K562 (cell line): Measurements from ENCODE around the gene HCRTR1. TPM values are rescaled to one million over a fixed set of nuclear protein-coding genes. Genes with fewer than 3 reads are reported as not detected.
A peak's percentile ranks its signal among the peaks of the same experiment; 100 is the strongest.

ENCODE experiments used
- ATAC-seq: fragments of 200-7000 bp; cut with Tn5 transposase; 3 replicates; pipeline ENCODE4 v1.9.1; 2020; ENCODE audit warnings: moderate library complexity
- BruUV-seq: library from RNA; stranded (reverse); fragments of 400-500 nt; replicated peaks from 2 replicates; lab custom pipeline; 2021; lab: Mats Ljungman, UMichigan
- CTCF ChIA-PET: fragments of 300-600 bp; formaldehyde crosslinking; extraction: SDS; loops from one replicate; lab custom pipeline; 2021; ENCODE audit warnings: low intra/inter-chr PET ratio; lab: Yijun Ruan, JAX
- POLR2A ChIA-PET: fragments of 300-600, 350-650 bp; sonication (Branson Sonifier 250); formaldehyde crosslinking; extraction: SDS; loops from one replicate; lab custom pipeline; 2021; ENCODE audit warnings: antibody characterized with exemption, inconsistent platforms; lab: Yijun Ruan, JAX
- DNase-seq, 4 experiments: peaks; one replicate each; pipeline versions ENCODE4 v3.0.0 to v3.0.0-alpha.2; 2011 to 2018; ENCODE audit warnings: low spot score in 3 of 4, mixed read lengths in 3 of 4; ENCODE audit errors: extremely low read depth in 1 of 4
- FAIRE-seq: peaks from 2 replicates; lab custom pipeline; 2011; peaks lifted over from hg19 to GRCh38; lab: Jason Lieb, UNC
- H2AFZ ChIP-seq: 2 replicates; pipeline ENCODE4 v1.6.0; 2011; ENCODE audit warnings: low read depth, low read length, control low read depth, inconsistent platforms
- H3K27ac ChIP-seq: fragments of 200-600 bp; 3 replicates; pipeline ENCODE4 v1.8.0; 2011; ENCODE audit warnings: low read depth, mild to moderate bottlenecking, control low read depth, inconsistent platforms, low read length, moderate library complexity, mixed read lengths; ENCODE audit errors: extremely low read depth
- H3K27me3 ChIP-seq, 2 experiments: fragments of 300-600 bp in 1 of 2; 2 replicates in 1 of 2; 3 replicates in 1 of 2; pipeline versions ENCODE4 v1.6.0 to v1.8.0; 2011; ENCODE audit warnings: inconsistent platforms in 2 of 2, low read length in 2 of 2, mild to moderate bottlenecking in 1 of 2, mixed read lengths in 1 of 2, moderate library complexity in 1 of 2; ENCODE audit not compliant: control insufficient read depth in 2 of 2, insufficient read depth in 2 of 2
- H3K36me3 ChIP-seq: fragments of 300-600 bp; 3 replicates; pipeline ENCODE4 v1.8.0; 2011; ENCODE audit warnings: mild to moderate bottlenecking, low read length, inconsistent platforms; ENCODE audit not compliant: control insufficient read depth, insufficient read depth
- H3K4me1 ChIP-seq, 2 experiments: fragments of 200-600 bp in 1 of 2; replicated peaks in 1 of 2; 2 replicates in 1 of 2; 3 replicates in 1 of 2; pipeline versions ENCODE4 v1.5.1 to v1.8.0; 2011; ENCODE audit warnings: inconsistent platforms in 2 of 2, low read length in 2 of 2, mild to moderate bottlenecking in 1 of 2, mixed read lengths in 1 of 2, moderate library complexity in 1 of 2; ENCODE audit not compliant: control insufficient read depth in 2 of 2, insufficient read depth in 2 of 2
- H3K4me2 ChIP-seq: 2 replicates; pipeline ENCODE4 v1.6.1; 2011; ENCODE audit warnings: low read length, control low read depth, inconsistent platforms, mixed read lengths; ENCODE audit not compliant: insufficient read depth
- H3K4me3 ChIP-seq: fragments of 200-600 bp; sonication (generic), shearing (Covaris generic); 2 replicates; pipeline ENCODE4 v1.5.1; 2016; ENCODE audit warnings: control low read depth, inconsistent platforms
- H3K79me2 ChIP-seq: fragments of 200-600 bp; 3 replicates; pipeline ENCODE4 v1.8.0; 2011; ENCODE audit warnings: low read length, inconsistent platforms; ENCODE audit not compliant: control insufficient read depth, insufficient read depth
- H3K9ac ChIP-seq, 2 experiments: 2 replicates each; pipeline versions ENCODE4 v1.6.0 to v1.6.1; 2011; ENCODE audit warnings: low read depth in 2 of 2, low read length in 2 of 2, control low read depth in 1 of 2, inconsistent platforms in 1 of 2, mild to moderate bottlenecking in 1 of 2, mixed read lengths in 1 of 2; ENCODE audit not compliant: insufficient read depth in 1 of 2
- H3K9me1 ChIP-seq: one replicate; pipeline ENCODE4 v1.6.0; 2011; ENCODE audit warnings: inconsistent platforms, mild to moderate bottlenecking, low read length, moderate library complexity; ENCODE audit not compliant: control insufficient read depth, insufficient read depth
- H3K9me3 ChIP-seq: replicated peaks from 2 replicates; pipeline ENCODE4 v1.5.1; 2011; ENCODE audit warnings: low read depth, low read length, inconsistent platforms; ENCODE audit not compliant: control insufficient read depth, insufficient read depth
- H4K20me1 ChIP-seq: replicated peaks from 2 replicates; pipeline ENCODE4 v1.6.1; 2011; ENCODE audit warnings: low read length, inconsistent platforms, mixed read lengths; ENCODE audit not compliant: control insufficient read depth, insufficient read depth
- FOXJ2 ChIP-seq: fragments of 200-800 bp; sonication (Bioruptor generic); IDR thresholded peaks from 2 replicates; pipeline ENCODE4 v1.6.1; 2016; ENCODE audit warnings: missing genetic modification characterization, missing compliant biosample characterization
- SMAD2 ChIP-seq: fragments of 150-350 bp; IDR thresholded peaks from 2 replicates; pipeline ENCODE4 v1.6.1; 2014; ENCODE audit warnings: low read depth, mild to moderate bottlenecking, low read length
- ZNF133 ChIP-seq: fragments of 250-450 bp; sonication (Bioruptor Pico); IDR thresholded peaks from 2 replicates; pipeline ENCODE4 v1.4.0; 2020; ENCODE audit warnings: mild to moderate bottlenecking
- ZNF354B ChIP-seq: fragments of 250-450 bp; sonication (Bioruptor Pico); IDR thresholded peaks from 2 replicates; pipeline ENCODE4 v1.4.0; 2020
- WGBS: fragments of 100-300 bp; shearing (Covaris generic); methylation state at CpG from one replicate; pipeline ENCODE4 v1.1.6; 2016; ENCODE audit warnings: low coverage, mixed read lengths; ENCODE audit not compliant: insufficient coverage; ENCODE audit errors: missing lambda C conversion rate; 5-methylcytosine and 5-hydroxymethylcytosine counted together
- in situ Hi-C: fragments of 300-500 bp; cut with MboI; formaldehyde crosslinking; loops from 4 replicates; pipeline ENCODE4 v1.15.0; 2018; ENCODE audit warnings: inconsistent platforms, mixed read lengths
- intact Hi-C: fragments of 100-400 bp; cut with micrococcal nuclease; formaldehyde crosslinking; loops from 2 replicates; pipeline ENCODE4 v1.14.2; 2022
- polyA plus RNA-seq, 8 experiments: library from polyadenylated mRNA; depleted of rRNA in 4 of 8; stranded (reverse) in 5 of 8; unstranded in 3 of 8; fragments of >200 nt; fragmentation: Nextera tagmentation in 2 of 8; fragmentation: Illumina TruSeq in 1 of 8; extraction: Ambion mirVana in 2 of 8; extraction: Trizol in 1 of 8; gene quantifications; 2 replicates each; pipeline versions ENCODE4 v1.2.1 to v1.2.3, GENCODE V29; 2011 to 2014; ENCODE audit warnings: inconsistent platforms in 1 of 8, missing spikeins in 1 of 8
- total RNA-seq, 7 experiments: library from RNA; depleted of rRNA in 6 of 7; stranded (reverse); fragments of >200 nt in 6 of 7; fragmentation: Illumina TruSeq in 2 of 7; extraction: Trizol in 2 of 7; gene quantifications; 2 replicates each; pipeline versions ENCODE4 v1.2.1 to v1.2.3, GENCODE V29; 2011 to 2021; ENCODE audit warnings: low replicate concordance in 1 of 7

The HCRTR1 gene
- total and polyA plus RNA-seq, 9 of the 15 experiments (the other 6 are each of a cell fraction or from before 2014, with no cell fraction given), result not detected

- H4K20me1 ChIP-seq, result peaks cover 6% of the 10 kb centered on the region; the same call in 1 of the 2 replicates
- H3K27me3 ChIP-seq, result no peaks in the 10 kb centered on the region
- DNase-seq, result no peak
- BruUV-seq, result no TSS peak
- peaks cover 5% of the 10 kb centered on the region for H3K9me1 ChIP-seq
- no peaks in the 10 kb centered on the region for H3K79me2 ChIP-seq
- H3K9me3 ChIP-seq, result no peaks in the 10 kb centered on the region
- ChIA-PET CTCF (no interaction called here), POLR2A (interaction anchor here (0.6 to 6.4 kb wide), 3 partner anchors 11 to 968 kb away, joined by 3 to 47 read pairs (median 10); partner anchors contain the start of gene PEF1)
- ATAC-seq, result no peak
- TF ChIP-seq SMAD2, result no peak
- H3K4me2 ChIP-seq, result no peak overlapping the region
- in situ Hi-C loops (no loop called here), intact Hi-C loops (no loop called here)
- no peak overlapping the region for H3K27ac ChIP-seq
- H2AFZ ChIP-seq, result no peak overlapping the region
- H3K9ac ChIP-seq, result peak overlapping the region in 1 of 2 experiments; percentile 41; a peak in 1 of 4 replicates
- no peak for FAIRE-seq
- H3K4me3 ChIP-seq, result no peak overlapping the region
- peaks cover 50% of the 10 kb centered on the region; the same call in 2 of the 3 replicates for H3K36me3 ChIP-seq
- WGBS, result 71% methylated on average over 11 of the region's 11 CpGs
- peaks cover 0 to 15% of the 10 kb centered on the region in 2 experiments; a peak in 3 of 5 replicates for H3K4me1 ChIP-seq
Measured at GRCh38 chr1:31627930-31628559, 10.6 kb downstream of the HCRTR1 start.

GRCh38 chr1:31628931-31629556 is 11.6 kb downstream of the HCRTR1 start:
- no peaks in the 10 kb centered on the region for H3K9me3 ChIP-seq
- peaks cover 6% of the 10 kb centered on the region; the same call in 1 of the 2 replicates for H4K20me1 ChIP-seq
- WGBS, result 70% methylated on average over 6 of the region's 6 CpGs
- ChIA-PET POLR2A (interaction anchor here (0.6 to 6.4 kb wide), 6 partner anchors 10 to 751 kb away, joined by 3 to 47 read pairs (median 4); partner anchors contain the start of gene PEF1), CTCF (interaction anchor here (0.6 kb wide), 1 partner anchor 776 kb away, joined by 4 read pairs; no protein-coding TSS in a partner anchor)
- in situ Hi-C loops, result no loop called here
- TF ChIP-seq FOXJ2 (tag), result no peak
- no peak for TF ChIP-seq ZNF354B (CRISPR knock-in tag)
- no peak for TF ChIP-seq ZNF133 (CRISPR knock-in tag)
- no peaks in the 10 kb centered on the region for H3K79me2 ChIP-seq
- H3K27me3 ChIP-seq, result no peaks in the 10 kb centered on the region
- H3K4me1 ChIP-seq, result peaks cover 0 to 15% of the 10 kb centered on the region in 2 experiments; a peak in 3 of 5 replicates
- ATAC-seq (no peak), FAIRE-seq (no peak), DNase-seq (no peak)
- peaks cover 56% of the 10 kb centered on the region; the same call in 2 of the 3 replicates for H3K36me3 ChIP-seq
- H2AFZ ChIP-seq, result no peak overlapping the region
- intact Hi-C loops, result no loop called here
- no peak overlapping the region for H3K27ac ChIP-seq
- BruUV-seq, result no TSS peak
- no peak overlapping the region for H3K9ac ChIP-seq
- no peak overlapping the region for H3K4me2 ChIP-seq
- H3K9me1 ChIP-seq, result peaks cover 6% of the 10 kb centered on the region
- H3K4me3 ChIP-seq, result no peak overlapping the region
